HG02678 (cell line): Measurements from ENCODE around the gene ZG16.
A peak's percentile ranks its signal among the peaks of the same experiment; 100 is the strongest.
"Not testable (repeated sequence)": the region's sequence is repeated elsewhere in the genome, so short reads cannot be mapped to it uniquely, and the experiment has no call there.

Source experiments
- ATAC-seq: cut with Tn5 transposase; IDR thresholded peaks from one replicate; pipeline ENCODE4 v1.9.1; 2021; ENCODE audit warnings: mild to moderate bottlenecking, moderate library complexity; ENCODE audit not compliant: unreplicated experiment

Gene ZG16, protein sequence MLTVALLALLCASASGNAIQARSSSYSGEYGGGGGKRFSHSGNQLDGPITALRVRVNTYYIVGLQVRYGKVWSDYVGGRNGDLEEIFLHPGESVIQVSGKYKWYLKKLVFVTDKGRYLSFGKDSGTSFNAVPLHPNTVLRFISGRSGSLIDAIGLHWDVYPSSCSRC

GRCh38 chr16:29777576-29778350 is at the start of gene ZG16:
ZG16 (plus strand) TSS chr16:29778256; CDS start chr16:29779267, 1,011 bp downstream.
- no peak for ATAC-seq

DNA sequence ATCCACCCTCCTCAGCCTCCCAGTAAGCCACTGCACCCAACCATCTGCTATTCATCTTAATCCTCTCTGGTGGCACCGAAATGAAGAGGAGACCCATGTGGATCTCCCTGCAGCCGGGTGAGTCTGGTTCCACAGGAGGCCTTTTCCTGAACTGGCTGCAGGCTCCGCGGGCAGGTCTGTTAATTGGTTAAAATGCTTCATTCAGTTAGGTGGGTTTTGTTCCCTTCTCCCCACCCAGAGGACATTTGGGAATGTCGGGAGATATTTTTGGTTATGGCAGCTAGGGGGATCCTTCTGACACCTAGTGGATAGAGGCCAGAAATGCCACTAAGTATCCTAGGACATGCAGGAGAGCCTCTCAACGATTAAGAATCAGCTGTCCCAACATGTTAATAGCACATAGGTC is 48.9 kb upstream of the ZG16 start:
- ATAC-seq = no peak

GRCh38 chr16:29730649-29731048 is 47.4 kb upstream of the ZG16 start:
- ATAC-seq = no peak

DNA sequence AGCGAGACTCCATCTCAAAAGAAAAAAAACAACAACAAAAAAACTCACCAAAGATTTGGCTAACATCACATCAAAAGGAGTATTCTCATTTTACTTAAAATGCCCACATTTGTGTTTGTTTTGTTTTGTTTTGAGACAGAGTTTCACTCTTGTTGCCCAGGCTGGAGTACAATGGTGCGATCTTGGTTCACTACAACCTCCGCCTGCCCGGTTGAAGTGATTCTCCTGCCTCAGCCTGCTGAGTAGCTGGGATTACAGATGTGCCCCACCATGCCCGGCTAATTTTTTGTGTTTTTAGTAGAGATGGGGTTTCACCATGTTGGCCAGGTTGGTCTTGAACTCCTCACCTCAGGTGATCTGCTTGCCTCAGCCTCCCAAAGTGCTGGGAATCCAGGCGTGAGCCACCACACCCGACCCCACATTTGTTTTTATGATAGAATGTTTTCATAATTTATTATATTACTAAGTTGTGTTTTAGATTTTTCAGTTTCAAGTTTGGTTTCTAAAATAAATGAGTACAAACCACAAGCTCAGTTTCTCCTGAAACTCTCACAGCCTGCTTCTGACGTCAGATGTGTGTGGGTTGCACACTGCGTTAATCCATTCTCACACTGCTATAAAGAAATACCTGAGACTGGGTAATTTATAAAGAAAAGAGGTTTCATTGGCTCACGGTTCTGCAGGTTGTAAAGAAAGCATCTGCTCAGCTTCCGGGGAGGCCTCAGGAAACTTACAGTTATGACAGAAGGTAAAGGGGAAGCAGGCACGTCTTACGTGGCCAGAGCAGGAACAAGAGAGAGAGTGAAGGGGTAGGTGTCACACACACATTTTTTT is 46.1 kb upstream of the ZG16 start:
- peak; percentile 60 for ATAC-seq

DNA sequence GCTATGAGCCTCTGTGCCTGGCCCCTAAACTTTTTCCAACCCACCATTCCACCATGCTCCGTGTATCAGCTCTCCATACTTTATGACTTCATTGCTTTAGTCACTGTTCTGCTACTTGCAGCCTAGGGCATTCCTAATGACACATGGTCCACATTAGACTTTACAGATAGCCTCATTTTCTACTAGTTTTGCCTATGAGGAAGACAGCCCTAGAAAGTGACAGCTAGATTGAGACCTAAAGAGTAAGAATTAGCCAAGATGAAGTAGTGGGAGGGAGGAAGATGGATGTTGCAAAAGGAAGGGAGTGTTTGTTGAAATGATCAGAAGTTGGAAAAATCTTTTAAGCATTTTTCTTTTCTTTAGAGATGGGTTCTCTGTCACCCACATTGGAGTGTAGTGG is 43.3 kb upstream of the ZG16 start:
- no peak for ATAC-seq

DNA sequence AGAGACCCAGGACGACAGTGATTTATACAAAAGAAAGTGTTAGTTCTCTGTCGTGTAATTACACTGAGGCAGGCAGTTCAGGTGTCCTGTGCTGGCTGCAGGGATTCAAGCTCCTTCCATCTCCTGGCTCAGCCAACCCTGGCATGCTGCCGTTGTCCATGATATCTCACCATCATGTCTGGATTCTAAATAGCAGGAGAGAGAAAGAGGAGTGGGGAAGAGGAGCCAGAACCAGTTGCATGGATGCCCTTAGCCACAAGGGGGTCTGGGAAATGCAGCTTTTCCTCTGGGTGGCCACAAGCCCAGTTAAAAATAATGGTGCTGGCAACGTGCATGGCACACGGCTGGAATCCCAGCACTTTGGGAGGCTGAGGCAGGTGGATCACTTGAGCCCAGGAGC is 41.9 kb upstream of the ZG16 start:
- no peak for ATAC-seq

DNA sequence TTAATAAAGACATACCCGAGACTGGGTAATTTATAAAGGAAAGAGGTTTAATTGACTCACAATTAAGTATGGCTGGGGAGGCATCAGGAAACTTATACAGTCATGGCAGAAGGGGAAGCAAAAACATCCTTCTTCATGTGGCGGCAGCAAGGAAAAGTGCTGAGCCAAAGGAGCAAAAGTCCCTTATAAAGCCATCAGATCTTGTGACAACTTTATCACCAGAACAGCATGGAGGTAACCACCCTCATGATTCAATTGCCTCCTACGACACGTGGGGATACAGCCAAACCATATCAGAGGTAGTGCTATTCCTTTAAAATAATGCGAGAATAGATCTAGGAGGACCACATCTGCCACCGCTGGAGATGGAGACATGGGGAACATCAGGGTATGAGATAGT is 41.3 kb upstream of the ZG16 start:
- no peak for ATAC-seq

GRCh38 chr16:29737713-29738112 is 40.3 kb upstream of the ZG16 start:
- no peak for ATAC-seq

- no peak for ATAC-seq
These were observed 39.5 kb upstream of the ZG16 start for GRCh38 chr16:29738514-29738913.

GRCh38 chr16:29739927-29740629 is 38.0 kb upstream of the ZG16 start:
- ATAC-seq = not testable (repeated sequence)

DNA sequence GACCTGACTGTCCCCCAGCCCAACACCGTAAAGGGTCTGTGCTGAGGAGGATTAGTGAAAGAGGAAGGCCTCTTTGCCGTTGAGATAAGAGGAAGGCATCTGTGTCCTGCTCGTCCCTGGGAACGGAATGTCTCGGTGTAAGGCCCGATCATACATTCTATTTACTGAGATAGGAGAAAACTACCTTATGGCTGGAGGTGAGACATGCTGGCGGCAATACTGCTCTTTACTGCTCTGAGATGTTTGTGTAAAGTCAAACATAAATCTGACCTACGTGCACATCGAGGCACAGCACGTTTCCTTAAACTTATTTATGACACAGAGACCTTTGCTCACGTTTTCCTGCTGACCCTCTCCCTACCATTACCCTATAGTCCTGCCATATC is 37.4 kb upstream of the ZG16 start:
- not testable (repeated sequence) for ATAC-seq

DNA sequence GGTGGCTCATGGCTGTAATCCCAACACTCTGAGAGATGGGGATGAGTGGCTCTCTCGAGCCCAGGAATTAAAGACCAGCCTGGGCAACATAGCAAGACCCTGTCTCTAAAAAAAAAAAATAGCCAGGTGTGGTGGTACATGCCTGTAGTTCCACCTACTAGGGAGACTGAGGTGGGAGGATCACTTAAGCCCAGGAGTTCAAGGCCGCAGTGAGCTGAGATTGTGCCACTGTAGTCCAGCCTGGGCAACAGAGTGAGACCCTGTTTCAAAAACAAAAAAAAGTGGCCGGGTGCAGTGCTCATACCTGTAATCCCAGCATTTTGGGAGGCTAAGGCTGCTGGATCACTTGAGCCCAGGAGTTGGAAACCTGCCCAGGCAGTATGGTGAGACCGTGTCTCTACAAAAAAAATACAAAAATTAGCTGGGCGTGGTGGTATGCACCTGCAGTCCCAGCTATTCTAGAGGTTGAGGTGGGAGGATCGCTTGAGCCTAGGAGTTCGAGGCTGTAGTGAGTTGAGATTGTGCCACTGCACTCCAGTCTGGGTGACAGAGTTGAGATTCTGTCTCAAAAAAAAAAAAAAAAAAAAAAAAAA is 35.3 kb upstream of the ZG16 start:
- no peak for ATAC-seq

GRCh38 chr16:29743475-29743826 is 34.6 kb upstream of the ZG16 start:
- no peak for ATAC-seq

- no peak for ATAC-seq
These were observed 34.1 kb upstream of the ZG16 start for GRCh38 chr16:29743827-29744531.

GRCh38 chr16:29744541-29745101 is 33.4 kb upstream of the ZG16 start:
- no peak for ATAC-seq

DNA sequence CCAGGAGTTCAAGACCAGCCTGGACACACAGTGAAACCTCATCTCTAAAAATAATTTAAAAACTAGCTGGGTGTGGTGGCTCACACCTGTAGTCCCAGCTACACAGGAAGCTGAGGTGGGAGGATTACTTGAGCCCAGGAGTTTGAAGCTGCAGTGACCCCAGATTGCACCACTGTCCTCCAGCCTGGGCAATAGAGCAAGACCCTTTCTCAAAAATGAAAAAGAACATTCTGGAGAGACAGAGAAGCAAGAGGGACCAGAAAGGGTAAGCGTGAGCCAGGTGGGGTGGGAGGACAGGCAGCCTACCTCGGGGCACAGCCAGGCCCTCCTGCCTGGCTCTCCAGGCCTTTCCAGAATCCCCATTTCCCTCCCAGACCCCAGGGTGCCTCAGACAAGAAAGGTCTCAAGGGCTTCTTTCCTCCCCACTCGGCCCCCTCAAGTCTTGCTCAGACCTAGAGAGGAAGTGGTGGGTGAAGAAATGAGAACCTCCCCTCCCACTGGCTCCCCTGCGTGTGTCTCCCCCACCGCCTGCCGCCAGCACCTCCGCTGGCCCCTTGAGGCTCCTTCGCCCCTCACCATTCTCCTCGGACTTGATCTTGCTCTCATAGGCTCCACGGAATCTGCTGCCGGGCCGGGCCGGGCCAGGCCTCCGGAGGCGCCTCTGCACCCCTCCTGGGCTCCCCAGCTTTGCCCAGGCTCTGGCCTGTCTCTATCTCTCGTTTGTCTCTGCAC is 32.8 kb upstream of the ZG16 start:
- peak; percentile 41 for ATAC-seq

DNA sequence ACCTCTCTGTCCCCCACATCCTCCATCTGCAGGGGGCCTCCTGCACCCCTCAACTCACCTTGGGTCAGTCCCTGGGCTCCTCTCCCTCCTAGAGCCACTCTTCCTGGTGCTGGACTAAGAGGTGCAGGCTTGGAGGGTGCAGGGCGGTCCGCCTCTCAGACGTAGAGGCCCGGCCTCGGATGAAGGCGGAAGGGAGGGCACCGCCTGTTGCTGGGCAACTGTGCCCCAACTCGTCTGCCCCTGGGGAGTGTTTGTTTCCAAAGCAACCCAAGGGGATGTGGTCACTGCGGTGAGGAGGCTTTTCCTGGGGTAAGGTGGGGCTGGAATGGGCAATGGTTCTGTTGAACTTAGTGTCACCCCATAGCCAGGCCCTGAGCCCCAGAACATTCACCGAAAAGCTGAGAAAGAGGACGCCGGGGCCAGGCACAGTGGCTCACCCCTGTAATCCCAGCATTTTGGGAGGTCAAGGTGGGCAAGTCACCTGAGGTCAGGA is 32.2 kb upstream of the ZG16 start, which contains the start of gene C16orf54:
Gene C16orf54 (minus strand): TSS at position 138 of the 493 bp plus-strand sequence. CDS start 1,039 bp downstream, outside the sequence.
- ATAC-seq = peak; percentile 82

DNA sequence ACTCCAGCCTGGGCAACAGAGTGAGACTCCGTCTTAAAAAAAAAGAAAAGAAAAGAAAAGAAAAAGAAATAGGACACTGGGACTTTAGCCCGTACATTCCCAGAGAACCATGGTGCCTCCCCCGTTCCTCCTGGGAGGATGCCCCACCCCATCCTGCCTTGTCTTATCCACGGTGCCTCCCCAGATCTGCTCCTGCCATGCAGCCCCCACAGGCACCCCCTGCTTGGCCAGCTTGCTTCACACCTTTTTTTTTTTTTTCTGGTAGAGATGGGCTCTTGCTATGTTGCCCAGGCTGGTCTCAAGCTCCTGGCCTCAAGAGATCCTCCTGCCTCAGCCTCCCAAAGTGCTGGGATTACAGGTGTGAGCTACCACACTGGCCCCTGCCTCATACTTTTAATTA is 31.5 kb upstream of the ZG16 start:
- not testable (repeated sequence) for ATAC-seq
